Measurements from ENCODE around the gene ARRB1. TPM values are rescaled to one million over a fixed set of nuclear protein-coding genes. Genes with fewer than 3 reads are reported as not detected.
A peak's percentile ranks its signal among the peaks of the same experiment; 100 is the strongest.

Gene ARRB1
- total and polyA plus RNA-seq, 2 of the 13 experiments (the other 11 are each of a cell fraction or from before 2014, with no cell fraction given), result 22.5 to 35.7 TPM

GRCh38 chr11:75349521-75350116 lies 1.8 kb downstream of the ARRB1 start (continued):
- TF ChIP-seq, protein P1, sequence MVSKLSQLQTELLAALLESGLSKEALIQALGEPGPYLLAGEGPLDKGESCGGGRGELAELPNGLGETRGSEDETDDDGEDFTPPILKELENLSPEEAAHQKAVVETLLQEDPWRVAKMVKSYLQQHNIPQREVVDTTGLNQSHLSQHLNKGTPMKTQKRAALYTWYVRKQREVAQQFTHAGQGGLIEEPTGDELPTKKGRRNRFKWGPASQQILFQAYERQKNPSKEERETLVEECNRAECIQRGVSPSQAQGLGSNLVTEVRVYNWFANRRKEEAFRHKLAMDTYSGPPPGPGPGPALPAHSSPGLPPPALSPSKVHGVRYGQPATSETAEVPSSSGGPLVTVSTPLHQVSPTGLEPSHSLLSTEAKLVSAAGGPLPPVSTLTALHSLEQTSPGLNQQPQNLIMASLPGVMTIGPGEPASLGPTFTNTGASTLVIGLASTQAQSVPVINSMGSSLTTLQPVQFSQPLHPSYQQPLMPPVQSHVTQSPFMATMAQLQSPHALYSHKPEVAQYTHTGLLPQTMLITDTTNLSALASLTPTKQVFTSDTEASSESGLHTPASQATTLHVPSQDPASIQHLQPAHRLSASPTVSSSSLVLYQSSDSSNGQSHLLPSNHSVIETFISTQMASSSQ (IDR thresholded peaks at IDR 0.05; ENCODE audit: low read depth), result no peak
- TF ChIP-seq, protein P1 (CRISPR knock-in tag; IDR thresholded peaks at IDR 0.05; ENCODE audit: borderline replicate concordance), result no peak
- TF ChIP-seq GATA4 (IDR thresholded peaks at IDR 0.05; ENCODE audit: borderline replicate concordance, low read depth) (no peak), NCOA1 (CRISPR knock-in tag; IDR thresholded peaks at IDR 0.05) (no peak), ZNF512B (CRISPR knock-in tag; IDR thresholded peaks at IDR 0.05; ENCODE audit: borderline replicate concordance) (no peak), GATAD2A (CRISPR knock-in tag; IDR thresholded peaks at IDR 0.05) (peak; percentile 53), ZBTB38 (CRISPR knock-in tag; IDR thresholded peaks at IDR 0.05) (0 out of 2 replicates have a peak, but pooled peaks have one; percentile 47), ELF1 (CRISPR knock-in tag; IDR thresholded peaks at IDR 0.05) (peak; percentile 54), TP53 (CRISPR knock-in tag; conservative IDR thresholded peaks at IDR 0.05) (0 out of 2 replicates have a peak, but pooled peaks have one; percentile 29), ONECUT2 (CRISPR knock-in tag; IDR thresholded peaks at IDR 0.05) (no peak), RAD21 (CRISPR knock-in tag; IDR thresholded peaks at IDR 0.05) (no peak), ZNF230 (CRISPR knock-in tag; IDR thresholded peaks at IDR 0.05) (0 out of 2 replicates have a peak, but pooled peaks have one; percentile 57), KLF6 (CRISPR knock-in tag; IDR thresholded peaks at IDR 0.05) (no peak)
- TF ChIP-seq, protein P2, sequence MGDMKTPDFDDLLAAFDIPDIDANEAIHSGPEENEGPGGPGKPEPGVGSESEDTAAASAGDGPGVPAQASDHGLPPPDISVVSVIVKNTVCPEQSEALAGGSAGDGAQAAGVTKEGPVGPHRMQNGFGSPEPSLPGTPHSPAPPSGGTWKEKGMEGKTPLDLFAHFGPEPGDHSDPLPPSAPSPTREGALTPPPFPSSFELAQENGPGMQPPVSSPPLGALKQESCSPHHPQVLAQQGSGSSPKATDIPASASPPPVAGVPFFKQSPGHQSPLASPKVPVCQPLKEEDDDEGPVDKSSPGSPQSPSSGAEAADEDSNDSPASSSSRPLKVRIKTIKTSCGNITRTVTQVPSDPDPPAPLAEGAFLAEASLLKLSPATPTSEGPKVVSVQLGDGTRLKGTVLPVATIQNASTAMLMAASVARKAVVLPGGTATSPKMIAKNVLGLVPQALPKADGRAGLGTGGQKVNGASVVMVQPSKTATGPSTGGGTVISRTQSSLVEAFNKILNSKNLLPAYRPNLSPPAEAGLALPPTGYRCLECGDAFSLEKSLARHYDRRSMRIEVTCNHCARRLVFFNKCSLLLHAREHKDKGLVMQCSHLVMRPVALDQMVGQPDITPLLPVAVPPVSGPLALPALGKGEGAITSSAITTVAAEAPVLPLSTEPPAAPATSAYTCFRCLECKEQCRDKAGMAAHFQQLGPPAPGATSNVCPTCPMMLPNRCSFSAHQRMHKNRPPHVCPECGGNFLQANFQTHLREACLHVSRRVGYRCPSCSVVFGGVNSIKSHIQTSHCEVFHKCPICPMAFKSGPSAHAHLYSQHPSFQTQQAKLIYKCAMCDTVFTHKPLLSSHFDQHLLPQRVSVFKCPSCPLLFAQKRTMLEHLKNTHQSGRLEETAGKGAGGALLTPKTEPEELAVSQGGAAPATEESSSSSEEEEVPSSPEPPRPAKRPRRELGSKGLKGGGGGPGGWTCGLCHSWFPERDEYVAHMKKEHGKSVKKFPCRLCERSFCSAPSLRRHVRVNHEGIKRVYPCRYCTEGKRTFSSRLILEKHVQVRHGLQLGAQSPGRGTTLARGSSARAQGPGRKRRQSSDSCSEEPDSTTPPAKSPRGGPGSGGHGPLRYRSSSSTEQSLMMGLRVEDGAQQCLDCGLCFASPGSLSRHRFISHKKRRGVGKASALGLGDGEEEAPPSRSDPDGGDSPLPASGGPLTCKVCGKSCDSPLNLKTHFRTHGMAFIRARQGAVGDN (CRISPR knock-in tag; IDR thresholded peaks at IDR 0.05), result peak; percentile 95
- TF ChIP-seq, protein P3, sequence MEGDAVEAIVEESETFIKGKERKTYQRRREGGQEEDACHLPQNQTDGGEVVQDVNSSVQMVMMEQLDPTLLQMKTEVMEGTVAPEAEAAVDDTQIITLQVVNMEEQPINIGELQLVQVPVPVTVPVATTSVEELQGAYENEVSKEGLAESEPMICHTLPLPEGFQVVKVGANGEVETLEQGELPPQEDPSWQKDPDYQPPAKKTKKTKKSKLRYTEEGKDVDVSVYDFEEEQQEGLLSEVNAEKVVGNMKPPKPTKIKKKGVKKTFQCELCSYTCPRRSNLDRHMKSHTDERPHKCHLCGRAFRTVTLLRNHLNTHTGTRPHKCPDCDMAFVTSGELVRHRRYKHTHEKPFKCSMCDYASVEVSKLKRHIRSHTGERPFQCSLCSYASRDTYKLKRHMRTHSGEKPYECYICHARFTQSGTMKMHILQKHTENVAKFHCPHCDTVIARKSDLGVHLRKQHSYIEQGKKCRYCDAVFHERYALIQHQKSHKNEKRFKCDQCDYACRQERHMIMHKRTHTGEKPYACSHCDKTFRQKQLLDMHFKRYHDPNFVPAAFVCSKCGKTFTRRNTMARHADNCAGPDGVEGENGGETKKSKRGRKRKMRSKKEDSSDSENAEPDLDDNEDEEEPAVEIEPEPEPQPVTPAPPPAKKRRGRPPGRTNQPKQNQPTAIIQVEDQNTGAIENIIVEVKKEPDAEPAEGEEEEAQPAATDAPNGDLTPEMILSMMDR (CRISPR knock-in tag; IDR thresholded peaks at IDR 0.05), result peak; percentile 36; the same call in 1 of the 2 replicates
